ENCODE data around the gene PALM2AKAP2. TPM values are rescaled to one million over a fixed set of nuclear protein-coding genes. Genes with fewer than 3 reads are reported as not detected.
"Not testable (repeated sequence)": the region's sequence is repeated elsewhere in the genome, so short reads cannot be mapped to it uniquely, and the experiment has no call there.

PALM2AKAP2 gene
- polyA plus RNA-seq, 12 donors: 24.1 to 40.2 (median 29.7) TPM; not detected in 1

DNA sequence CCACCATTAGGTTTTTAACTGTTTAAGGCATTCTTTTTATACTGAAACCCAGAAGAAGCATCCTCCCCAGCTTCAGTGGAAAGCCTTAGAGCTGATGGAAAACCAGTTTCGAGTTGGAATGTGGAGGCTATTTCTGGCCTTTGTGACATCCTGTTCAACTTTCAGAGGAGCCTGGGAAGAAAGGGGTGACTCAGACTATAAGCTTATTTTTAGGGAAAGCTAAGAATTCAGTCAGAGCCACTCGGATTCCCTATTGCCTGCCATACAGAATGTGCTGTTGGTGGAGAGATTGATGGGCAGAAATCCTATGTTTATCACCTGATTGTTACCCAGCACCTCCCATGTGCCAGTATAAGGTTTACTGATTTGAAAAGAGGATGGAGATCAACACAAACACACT, 19.8 kb downstream of the PALM2AKAP2 start:
- DNase-seq: no peak

GRCh38 chr9:109801484-109801883, 21.5 kb downstream of the PALM2AKAP2 start:
- no peak for DNase-seq

GRCh38 chr9:109802491-109802890, 22.5 kb downstream of the PALM2AKAP2 start:
- DNase-seq: no peak

GRCh38 chr9:109805050-109805449, 25.1 kb downstream of the PALM2AKAP2 start:
- DNase-seq: no peak

- DNase-seq: no peak
These were observed 26.6 kb downstream of the PALM2AKAP2 start for GRCh38 chr9:109806506-109807115.

DNA sequence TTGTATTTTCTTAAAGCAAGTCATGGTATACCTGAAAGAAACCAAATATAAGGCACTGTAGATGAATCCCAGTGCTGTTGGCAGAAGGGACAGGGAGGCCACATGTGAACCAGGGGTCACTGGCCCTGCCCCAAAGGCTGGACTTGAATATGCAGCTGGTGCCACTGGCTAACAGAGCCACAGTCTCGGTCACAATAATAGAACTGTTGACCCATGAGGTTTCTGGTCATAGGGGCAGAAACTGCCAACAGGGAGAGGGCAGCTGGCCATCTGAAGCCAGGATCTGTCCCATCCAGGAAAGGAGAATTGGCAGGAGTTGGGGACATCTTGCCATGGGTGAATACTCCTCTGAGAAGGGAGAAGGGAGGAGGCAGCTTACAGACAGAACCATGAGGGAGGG, 31.9 kb downstream of the PALM2AKAP2 start:
- no peak for DNase-seq

- no peak for DNase-seq
These were observed 32.3 kb downstream of the PALM2AKAP2 start for GRCh38 chr9:109812331-109812730.

DNA sequence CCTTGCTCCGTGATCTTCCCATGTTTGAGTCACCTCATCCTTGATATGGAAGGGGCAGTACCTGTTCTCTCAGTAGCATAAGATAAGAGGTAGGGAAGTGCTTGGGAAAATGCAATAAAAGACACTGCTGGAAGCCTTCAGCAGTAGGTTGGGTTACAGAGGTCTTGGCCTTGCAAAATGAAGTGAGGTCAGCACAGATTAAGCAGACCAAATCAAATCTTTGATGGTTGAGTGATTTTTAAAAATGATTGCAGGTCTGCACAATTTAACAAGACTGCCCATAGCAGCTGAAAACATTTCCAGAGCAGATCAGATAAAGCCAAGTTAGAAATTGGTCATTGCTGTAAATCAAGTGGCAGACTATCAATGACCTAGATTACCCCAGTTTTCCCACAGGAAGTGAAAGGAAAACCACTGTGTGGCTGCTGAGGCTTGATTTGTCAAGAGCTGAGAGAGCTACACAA, 32.9 kb downstream of the PALM2AKAP2 start:
- no peak for DNase-seq

- DNase-seq: no peak
These were observed 33.3 kb downstream of the PALM2AKAP2 start for GRCh38 chr9:109813303-109813702.

DNA sequence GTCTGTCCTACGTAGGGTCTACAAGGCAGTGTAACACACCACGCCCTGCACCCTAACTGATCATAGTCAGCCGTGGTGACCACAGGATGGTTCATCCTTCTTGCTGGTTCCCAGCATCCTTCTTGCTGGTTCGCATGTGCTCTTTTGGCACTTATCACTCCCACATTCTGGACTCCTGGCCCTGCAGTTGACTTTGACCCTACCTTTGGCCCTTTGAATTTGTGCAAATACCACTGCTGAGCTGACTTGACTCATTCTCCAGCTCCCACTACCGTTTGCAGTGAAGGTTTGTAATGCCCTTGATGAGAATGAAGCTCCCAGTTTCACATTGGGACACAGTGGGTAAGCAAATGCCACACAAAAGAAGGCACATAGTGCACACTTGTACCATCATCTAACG, 33.8 kb downstream of the PALM2AKAP2 start:
- DNase-seq: no peak

GRCh38 chr9:109815366-109815947, 35.5 kb downstream of the PALM2AKAP2 start:
- no peak for DNase-seq

GRCh38 chr9:109816490-109816889, 36.5 kb downstream of the PALM2AKAP2 start:
- peak; percentile 66 for DNase-seq

DNA sequence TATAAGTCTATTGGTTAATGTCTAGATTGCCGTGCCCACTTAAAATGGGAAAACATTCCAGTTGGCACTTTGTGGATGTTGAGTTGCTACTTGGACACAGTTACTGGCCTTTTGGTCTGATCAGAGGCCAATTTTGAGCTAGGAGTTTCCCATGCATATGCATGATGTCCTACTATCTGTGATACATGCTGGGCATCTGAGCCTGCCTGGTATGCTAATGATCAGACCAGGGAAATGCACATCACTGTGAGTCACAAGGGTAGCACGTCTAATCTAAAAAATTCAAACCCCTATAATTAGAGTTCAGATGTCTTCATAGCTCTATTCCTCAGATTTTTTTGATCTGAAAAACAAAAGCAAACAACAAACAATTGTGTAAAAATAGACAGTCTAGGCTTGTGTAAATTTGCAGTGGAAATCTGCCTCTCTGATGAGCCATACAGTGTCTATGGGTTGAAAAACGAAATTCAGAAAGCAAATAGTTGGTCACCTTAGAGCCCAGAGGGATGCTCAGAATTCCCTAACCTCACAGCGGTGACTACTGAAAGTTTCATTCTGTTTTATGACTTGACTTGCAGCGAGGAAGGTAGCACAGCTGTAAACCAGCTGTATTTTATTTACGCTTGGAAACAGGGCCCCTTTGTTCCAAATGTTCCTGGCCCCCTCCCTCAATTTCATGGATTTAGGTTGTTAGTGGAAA, 37.3 kb downstream of the PALM2AKAP2 start:
- DNase-seq: no peak

- DNase-seq: peak; percentile 95
These were observed 38.0 kb downstream of the PALM2AKAP2 start for GRCh38 chr9:109817846-109818472.

- no peak for DNase-seq
These were observed 41.7 kb downstream of the PALM2AKAP2 start for GRCh38 chr9:109821711-109822110.

DNA sequence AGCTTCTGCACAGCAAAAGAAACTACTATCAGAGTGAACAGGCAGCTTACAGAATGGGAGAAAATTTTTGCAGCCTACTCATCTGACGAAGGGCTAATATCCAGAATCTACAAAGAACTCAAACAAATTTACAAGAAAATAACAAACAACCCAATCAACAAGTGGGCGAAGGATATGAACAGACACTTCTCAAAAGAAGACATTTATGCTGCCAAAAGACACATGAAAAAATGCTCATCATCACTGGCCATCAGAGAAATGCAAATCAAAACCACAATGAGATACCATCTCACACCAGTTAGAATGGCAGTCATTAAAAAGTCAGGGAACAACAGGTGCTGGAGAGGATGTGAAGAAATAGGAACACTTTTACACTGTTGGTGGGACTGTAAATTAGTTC, 45.4 kb downstream of the PALM2AKAP2 start:
- not testable (repeated sequence) for DNase-seq

DNA sequence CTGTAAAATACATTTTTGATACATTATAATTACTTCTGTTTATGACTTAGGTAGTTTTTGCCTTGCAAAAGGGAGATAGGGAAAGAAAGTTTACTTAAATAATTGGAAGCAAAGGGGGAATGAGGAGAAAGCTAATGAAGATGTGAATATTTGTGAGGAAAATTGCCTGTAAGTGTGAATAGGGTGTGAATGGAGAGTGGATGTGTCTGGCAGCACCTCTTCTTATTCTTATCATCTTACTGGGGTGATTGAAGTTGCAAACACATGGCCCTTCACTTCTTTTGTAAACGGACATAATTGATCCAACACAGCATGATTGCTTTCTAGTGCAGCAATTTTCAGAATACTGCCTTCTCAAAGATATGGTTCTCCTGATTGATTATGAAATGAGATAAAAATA, 46.6 kb downstream of the PALM2AKAP2 start:
- DNase-seq: no peak

- no peak for DNase-seq
These were observed 48.3 kb downstream of the PALM2AKAP2 start for GRCh38 chr9:109828254-109828653.
